Heart left ventricle (tissue), 16 donors: ENCODE results near the gene EHMT1. TPM values are rescaled to one million over a fixed set of nuclear protein-coding genes. Genes with fewer than 3 reads are reported as not detected.

Source experiments
- ATAC-seq, 4 donors: fragments of 200-7000 bp; cut with Tn5 transposase; one replicate each; pipeline ENCODE4 v1.9.1; 2020 to 2022; ENCODE audit warnings: moderate library complexity in 4 of 4, mild to moderate bottlenecking in 3 of 4, moderate number of reproducible peaks in 1 of 4
- DNase-seq, 5 donors: peaks; one replicate each; pipeline ENCODE4 v3.0.0-alpha.2; 2020
- H3K27ac ChIP-seq, 12 donors: fragments of 200-600 bp; sonication (generic) in 4 of 12; one replicate each; pipeline versions ENCODE4 v1.5.0 to v1.8.0; 2016 to 2022; ENCODE audit warnings: mild to moderate bottlenecking in 2 of 12
- H3K27me3 ChIP-seq, 9 donors: fragments of 200-600 bp; sonication (generic) in 2 of 9; one replicate each; pipeline versions ENCODE4 v1.5.1 to v1.8.0; 2016 to 2022; ENCODE audit warnings: mild to moderate bottlenecking in 3 of 9
- H3K36me3 ChIP-seq, 9 donors: fragments of 200-600 bp; sonication (generic) in 2 of 9; one replicate each; pipeline versions ENCODE4 v1.5.0 to v1.8.0; 2018 to 2022; ENCODE audit warnings: mild to moderate bottlenecking in 2 of 9
- H3K4me1 ChIP-seq, 12 donors: fragments of 200-600 bp; sonication (generic) in 4 of 12; one replicate each; pipeline versions ENCODE4 v1.5.0 to v1.8.0; 2016 to 2022; ENCODE audit warnings: mild to moderate bottlenecking in 3 of 12
- H3K4me3 ChIP-seq, 12 donors: fragments of 200-600 bp; sonication (generic) in 4 of 12; one replicate each; pipeline versions ENCODE4 v1.5.0 to v1.8.0; 2017 to 2022; ENCODE audit warnings: mild to moderate bottlenecking in 9 of 12, moderate library complexity in 4 of 12
- H3K9me3 ChIP-seq, 12 donors: fragments of 200-600 bp; sonication (generic) in 4 of 12; one replicate each; pipeline versions ENCODE4 v1.5.0 to v1.8.0; 2016 to 2022; ENCODE audit warnings: mild to moderate bottlenecking in 1 of 12
- CTCF ChIP-seq, 12 donors: fragments of 200-600 bp; sonication (generic) in 4 of 12; IDR thresholded peaks; one replicate each; pipeline versions ENCODE4 v1.5.0 to v1.8.0; 2018 to 2022; ENCODE audit warnings: antibody characterized with exemption in 12 of 12, mild to moderate bottlenecking in 5 of 12
- POLR2A ChIP-seq, 2 donors: fragments of 450-650 bp; IDR thresholded peaks; one replicate each; pipeline ENCODE4 v1.6.1; 2017; ENCODE audit warnings: antibody characterized with exemption in 2 of 2, mild to moderate bottlenecking in 2 of 2, moderate library complexity in 2 of 2
- WGBS, 4 donors: extraction: QIAGEN DNeasy Blood & Tissue Kit in 2 of 4; methylation state at CpG; one replicate each; pipeline versions ENCODE4 v1.1.5 to v1.1.7; 2013 to 2018; 5-methylcytosine and 5-hydroxymethylcytosine counted together
- intact Hi-C, 10 donors: fragments of 100-400 bp; cut with DNase I; formaldehyde crosslinking; loops; one replicate each; pipeline versions ENCODE4 v1.11.1 to v1.14.2; 2022
- polyA plus RNA-seq, 2 donors: library from polyadenylated mRNA; stranded (reverse); fragments of 200-250 nt; gene quantifications; one replicate each; pipeline ENCODE4 v1.2.3, GENCODE V29; 2013
- total RNA-seq, 9 donors: library from RNA; depleted of rRNA in 2 of 9; stranded (reverse); fragments of >200 nt in 2 of 9; fragmentation: NEBNext Ultra II Directional in 3 of 9; extraction: Animal tissue kit (Norgen Biotek cat#: 25700) in 3 of 9; gene quantifications; one replicate each; pipeline versions ENCODE4 v1.1.0 to v1.2.4, GENCODE V29; 2016 to 2023
- donor health status: ischemic (EF 13 %, LVEDD 7.1; RV severe dilation, severe dysfunction).
- donor health status: healthy with polysubstance abuse.
- donor health status: DM: no; HTN: yes; CAD: no.
- donor health status: DM: no; HTN: no; CAD: no.
- donor health status: ischemic (EF 25% LVEDD 6.9; RV normal size, moderate dysfunction).
- donor health status: ischemic (EF 25% LVEDD 5.7; RV mildly dilated, moderate dysfunction).
- donor health status: healthy.
- donor health status: DM: yes; HTN: yes; CAD: no.
- donor health status: ischemic (EF 35%, LVEDD 5.7; RV mildly dilated, moderate dysfunction).
- donor health status: nonischemic (EF 11% LVEDD 7.7; RV severe dilation, severe dysfunction).
- donor health status: DM: yes; HTN: yes; CAD: no.
- donor health status: PGD.
- donor health status: ischemic (EF 29% LVEDD 5.4; RV normal size, mild dysfunction).
- donor health status: nonischemic (EF 23%, LVEDD 6.1; RV moderate dilation, normal function).

EHMT1 gene
- total and polyA plus RNA-seq, 11 donors = 24.5 to 55.9 (median 28.9) TPM

DNA sequence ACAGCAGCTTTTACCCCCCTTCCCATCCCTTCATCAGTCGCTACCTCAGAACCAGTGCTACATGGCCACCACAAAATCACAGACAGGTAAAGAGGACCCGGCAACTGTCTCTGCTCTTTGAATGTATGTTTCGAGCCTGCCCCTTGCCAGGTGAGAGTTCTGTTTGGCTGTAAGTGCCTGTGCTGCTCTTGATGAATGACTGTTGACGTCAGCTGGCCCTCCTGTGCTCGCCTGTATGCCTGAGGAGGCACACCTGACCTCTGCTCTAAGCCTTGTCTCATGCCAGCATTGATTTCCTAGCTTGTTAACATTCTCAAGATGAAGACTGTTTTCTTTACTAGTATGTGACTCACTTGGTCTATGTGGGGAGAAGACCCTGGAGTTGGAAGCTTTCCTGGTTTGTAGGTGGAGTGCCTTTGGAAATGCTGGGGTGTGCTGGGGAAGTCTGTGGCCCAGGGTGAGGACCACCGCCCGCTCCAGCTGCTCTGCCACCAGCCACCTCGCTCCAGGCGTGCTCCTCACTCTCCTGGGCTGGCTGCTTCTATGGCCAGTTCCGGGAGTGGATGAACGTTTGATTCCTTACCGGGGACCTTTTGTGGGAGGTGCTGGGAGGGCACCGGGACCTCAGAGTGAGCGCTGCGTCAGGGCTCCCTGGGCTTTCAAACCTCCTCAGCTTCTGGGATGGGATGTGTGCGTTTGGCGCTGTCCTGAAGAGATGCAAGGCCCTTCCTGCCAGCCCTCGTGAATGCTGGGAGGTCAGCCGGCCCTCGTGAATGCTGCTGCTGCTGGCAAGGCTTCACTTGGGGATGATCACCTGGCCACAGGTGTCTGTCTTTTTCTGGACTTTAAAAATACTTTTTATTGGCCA lies 109.9 kb downstream of the EHMT1 start:
- 94 to 97% (median 96%) methylated on average over 16 to 20 of the region's 20 CpGs for WGBS, 4 donors
- Histone ChIP-seq H3K9me3 (peaks cover 0 to 8% (median 0%) of the 10 kb centered on the region in 12 donors), H3K4me3 (no peak overlapping the region), H3K27me3 (no peaks in the 10 kb centered on the region), H3K27ac (no peak overlapping the region), H3K36me3 (peaks cover 0 to 62% (median 43%) of the 10 kb centered on the region in 9 donors), H3K4me1 (peaks cover 0 to 8% (median 0%) of the 10 kb centered on the region in 12 donors)
- ATAC-seq = no peak
- TF ChIP-seq POLR2A (IDR thresholded peaks at IDR 0.05) (no peak), CTCF (IDR thresholded peaks at IDR 0.05) (no peak)
- no peak for DNase-seq
- intact Hi-C loops = no loop called here

DNA sequence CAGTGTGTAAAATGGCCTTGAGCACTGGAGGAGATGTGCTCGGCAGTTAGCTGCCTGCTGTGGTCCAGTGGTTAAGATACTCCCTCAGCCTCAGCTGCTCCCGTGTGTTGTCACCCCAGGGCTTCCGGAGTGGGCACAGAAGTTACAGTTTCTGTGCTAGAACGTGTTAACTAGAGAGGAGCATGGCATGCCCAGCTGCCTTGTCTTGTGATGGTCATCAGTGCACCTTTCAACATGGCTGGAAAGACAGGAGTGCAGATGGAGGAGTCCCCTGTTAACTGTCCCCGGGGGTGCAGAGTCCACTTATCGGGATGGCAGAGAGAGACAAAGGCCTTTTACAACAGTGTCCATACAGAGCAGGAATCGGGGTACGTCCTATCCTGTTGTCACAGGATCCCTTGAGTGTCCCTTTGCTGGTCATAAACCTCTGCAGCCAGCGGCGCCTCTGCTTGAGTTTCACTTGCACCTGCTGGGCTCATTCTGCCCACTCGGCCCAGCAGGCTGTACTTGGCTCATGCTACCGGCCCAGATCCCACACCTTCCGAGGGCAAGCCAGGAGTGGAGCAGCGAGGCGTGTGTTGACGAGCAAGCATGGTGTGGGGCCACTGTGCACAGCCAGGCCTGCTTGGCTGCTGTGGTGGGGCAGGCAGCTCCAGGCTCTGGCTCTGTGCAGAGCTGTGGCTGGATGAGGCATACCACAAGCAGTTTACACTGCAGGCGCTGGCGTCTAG lies 112.6 kb downstream of the EHMT1 start:
- ATAC-seq (peak in 1 of 4 donors; percentile 29), DNase-seq (no peak)
- no peak overlapping the region for H3K4me3 ChIP-seq
- WGBS, 4 donors = 91 to 94% (median 92%) methylated on average over 11 to 18 of the region's 18 CpGs
- H3K27ac ChIP-seq = no peak overlapping the region
- peaks cover 0 to 22% (median 7%) of the 10 kb centered on the region in 12 donors for H3K9me3 ChIP-seq
- no peaks in the 10 kb centered on the region for H3K4me1 ChIP-seq
- H3K36me3 ChIP-seq = peaks cover 0 to 80% (median 43%) of the 10 kb centered on the region in 9 donors
- intact Hi-C loops = no loop called here
- H3K27me3 ChIP-seq = no peaks in the 10 kb centered on the region
- TF ChIP-seq POLR2A (IDR thresholded peaks at IDR 0.05) = no peak
- no peak for TF ChIP-seq CTCF (IDR thresholded peaks at IDR 0.05)

DNA sequence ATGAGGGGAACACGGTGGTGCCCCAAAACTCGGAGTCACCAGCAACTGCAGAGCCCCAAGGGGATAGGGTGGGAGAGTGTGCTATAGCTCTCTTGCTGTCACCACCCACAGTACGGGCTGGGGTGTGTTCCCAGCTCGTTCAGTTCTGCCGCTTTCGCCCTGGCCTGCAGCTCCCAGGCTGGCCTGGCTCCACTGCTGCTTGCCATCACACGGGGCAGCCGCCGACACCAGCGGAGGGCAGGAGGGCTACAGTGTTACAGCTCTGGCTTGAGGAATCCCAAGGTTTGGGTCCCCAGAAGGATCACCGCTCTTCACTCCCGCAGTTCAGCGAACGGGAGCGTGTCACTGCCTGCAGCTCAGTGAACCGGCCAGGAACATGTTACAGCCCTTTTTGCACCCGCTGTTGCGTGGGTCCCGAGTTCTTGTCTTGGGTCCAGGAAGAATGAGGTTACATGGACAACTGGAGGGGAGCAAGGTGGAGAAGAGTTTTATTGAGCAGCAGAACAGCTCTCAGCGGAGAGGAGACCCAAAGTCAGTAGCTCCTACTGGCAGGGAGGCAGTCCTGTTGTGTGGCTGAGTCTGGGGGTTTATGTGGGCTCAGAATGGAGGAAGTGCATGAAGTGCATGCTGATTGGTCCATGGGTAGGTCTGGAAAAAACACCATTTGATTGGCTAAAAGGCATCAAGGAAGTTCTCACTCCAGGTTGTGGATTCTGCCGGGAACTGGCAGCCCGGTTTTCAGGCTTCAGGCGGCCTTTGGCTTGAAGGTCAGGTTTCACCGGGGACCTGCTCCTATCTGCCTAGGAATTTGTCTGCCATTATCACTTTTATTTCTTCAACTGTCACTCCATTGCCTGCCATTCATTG lies 113.4 kb downstream of the EHMT1 start:
- Histone ChIP-seq H3K36me3 (peaks cover 0 to 85% (median 40%) of the 10 kb centered on the region in 9 donors), H3K27ac (no peak overlapping the region), H3K27me3 (no peaks in the 10 kb centered on the region), H3K9me3 (peaks cover 0 to 17% (median 7%) of the 10 kb centered on the region in 12 donors), H3K4me1 (no peaks in the 10 kb centered on the region), H3K4me3 (no peak overlapping the region)
- no peak for TF ChIP-seq CTCF (IDR thresholded peaks at IDR 0.05)
- TF ChIP-seq POLR2A (IDR thresholded peaks at IDR 0.05) = no peak
- WGBS, 4 donors = 91 to 95% (median 94%) methylated on average over 17 to 24 of the region's 24 CpGs
- DNase-seq = no peak
- intact Hi-C loops = no loop called here
- ATAC-seq = no peak
